ENCODE results near the gene LRRC23. TPM values are rescaled to one million over a fixed set of nuclear protein-coding genes. Genes with fewer than 3 reads are reported as not detected.
A peak's percentile ranks its signal among the peaks of the same experiment; 100 is the strongest.

The LRRC23 gene
- total and polyA plus RNA-seq, 2 of the 4 experiments (the other 2 are of a cell fraction): 11.1 to 11.4 TPM

GRCh38 chr12:6921539-6921938 is 16.9 kb downstream of the LRRC23 start:
- no peak overlapping the region for H3K27ac ChIP-seq (ENCODE audit: insufficient read depth, low read length)
- H4K5ac ChIP-seq (ENCODE audit: low read depth, low read length): no peak overlapping the region
- no peak overlapping the region for H2AFZ ChIP-seq (replicated peaks; ENCODE audit: low read length, poor library complexity)
- H2BK15ac ChIP-seq (ENCODE audit: low read depth, low read length): no peak overlapping the region
- H3K56ac ChIP-seq (ENCODE audit: extremely low read depth, insufficient read depth, low read length): no peak overlapping the region
- intact Hi-C loops (cut with micrococcal nuclease): no loop called here
- H3K4me3 ChIP-seq (ENCODE audit: insufficient read depth, low read depth, low read length): no peak overlapping the region
- H4K91ac ChIP-seq (ENCODE audit: insufficient read depth, low read depth, low read length): no peak overlapping the region
- no peak overlapping the region for H2BK120ac ChIP-seq (ENCODE audit: low read depth, low read length)
- peak overlapping the region; percentile 66 for H2AK9ac ChIP-seq (replicated peaks; ENCODE audit: low read depth, low read length, poor library complexity)
- no peak overlapping the region for H3K23ac ChIP-seq (ENCODE audit: low read depth, low read length)
- H3K9me3 ChIP-seq (ENCODE audit: control insufficient read depth, insufficient read depth, low read length): no peaks in the 10 kb centered on the region
- H3K14ac ChIP-seq (replicated peaks; ENCODE audit: low read depth, low read length): no peak overlapping the region
- H3K9me1 ChIP-seq (ENCODE audit: insufficient read depth, low read length): peaks cover 9% of the 10 kb centered on the region; the same call in 1 of the 2 replicates
- H3K27me3 ChIP-seq (ENCODE audit: control insufficient read depth, insufficient read depth, low read length): no peaks in the 10 kb centered on the region
- ChIA-PET CTCF (interaction anchor here (1.1 kb wide), 1 partner anchor 9 kb away, joined by 3 read pairs; no protein-coding TSS in a partner anchor), POLR2A (ENCODE audit: unreplicated experiment) (no interaction called here)
- no peak for DNase-seq
- no peak overlapping the region for H2AK5ac ChIP-seq (ENCODE audit: low read depth, low read length)
- no peak overlapping the region for H2BK5ac ChIP-seq (ENCODE audit: low read depth, low read length, poor library complexity, severe bottlenecking)
- H3K79me1 ChIP-seq (ENCODE audit: low read depth in 1 of 2, low read length in 2 of 2): peaks cover 22 to 34% of the 10 kb centered on the region in 2 experiments
- no peak for ATAC-seq (ENCODE audit: low read depth)
- H3K36me3 ChIP-seq (ENCODE audit: control insufficient read depth, insufficient read depth, low read length): peaks cover 48% of the 10 kb centered on the region
- dilution Hi-C loops (cut with HindIII; ENCODE audit: low sequenced_read_pairs, unreplicated experiment): no loop called here
- H4K20me1 ChIP-seq (ENCODE audit: insufficient read depth, low read length): no peaks in the 10 kb centered on the region; the same call in 1 of the 2 replicates
- H3K4ac ChIP-seq (ENCODE audit: low read depth, low read length): no peak overlapping the region
- in situ Hi-C loops (cut with MboI; ENCODE audit: low sequenced_read_pairs): no loop called here
- no TSS peak for BruUV-seq (replicated peaks)
- no peak overlapping the region for H3K4me2 ChIP-seq (ENCODE audit: low read depth, low read length)
- TF ChIP-seq NFE2L2 (IDR thresholded peaks at IDR 0.05; ENCODE audit: low read depth, low read length): no peak
- TF ChIP-seq USF2 (IDR thresholded peaks at IDR 0.05; ENCODE audit: low read depth, low read length): no peak
- no peak for TF ChIP-seq MAZ (IDR thresholded peaks at IDR 0.05; ENCODE audit: borderline replicate concordance, low read depth, low read length)
- no peak for TF ChIP-seq POLR2A (IDR thresholded peaks at IDR 0.05; ENCODE audit: low read depth, low read length)
- no peak for TF ChIP-seq ELK1 (IDR thresholded peaks at IDR 0.05; ENCODE audit: borderline replicate concordance, low read depth, low read length)
- no peak for TF ChIP-seq MXI1 (IDR thresholded peaks at IDR 0.05; ENCODE audit: borderline replicate concordance, low read depth, low read length)
- no peak for TF ChIP-seq BHLHE40 (IDR thresholded peaks at IDR 0.05; ENCODE audit: low read depth, low read length)
- TF ChIP-seq RAD21 (IDR thresholded peaks at IDR 0.05; ENCODE audit: low read length): no peak
- TF ChIP-seq MAFK (IDR thresholded peaks at IDR 0.05; ENCODE audit: low read depth, low read length): no peak
- H3K4me1 ChIP-seq (ENCODE audit: control insufficient read depth, insufficient read depth, low read length): peaks cover 25% of the 10 kb centered on the region
- no peak overlapping the region for H4K8ac ChIP-seq (ENCODE audit: low read depth in 2 of 2, low read length in 2 of 2)
- H3K9ac ChIP-seq (ENCODE audit: low read depth, low read length): no peak overlapping the region
- 63% methylated on average over 2 of the region's 7 CpGs; no CpG with 5 or more reads in 1 of the 2 experiments for WGBS, 2 experiments (ENCODE audit: extremely low coverage in 2 of 2, insufficient read length in 1 of 2)
- H2BK20ac ChIP-seq (ENCODE audit: low read depth, low read length): no peak overlapping the region
- H3K18ac ChIP-seq (ENCODE audit: low read depth, low read length): no peak overlapping the region
